ENCODE results near the gene ANKRD11.

- TF ChIP-seq CTCF (IDR thresholded peaks at IDR 0.05; ENCODE audit: insufficient read depth, low read length, poor library complexity, severe bottlenecking) = no peak
- no peak for TF ChIP-seq EZH2phosphoT487 (conservative IDR thresholded peaks at IDR 0.05; ENCODE audit: low read length)
These were observed 91.4 kb downstream of the ANKRD11 start for GRCh38 chr16:89398924-89399323.

All from SU-DHL-6 (cell line).